Measurements from ENCODE around the gene OAF. TPM values are rescaled to one million over a fixed set of nuclear protein-coding genes. Genes with fewer than 3 reads are reported as not detected.

OAF gene
- total and polyA plus RNA-seq, 2 experiments from 2014 or later, result 1.1 to 3.0 TPM

DNA sequence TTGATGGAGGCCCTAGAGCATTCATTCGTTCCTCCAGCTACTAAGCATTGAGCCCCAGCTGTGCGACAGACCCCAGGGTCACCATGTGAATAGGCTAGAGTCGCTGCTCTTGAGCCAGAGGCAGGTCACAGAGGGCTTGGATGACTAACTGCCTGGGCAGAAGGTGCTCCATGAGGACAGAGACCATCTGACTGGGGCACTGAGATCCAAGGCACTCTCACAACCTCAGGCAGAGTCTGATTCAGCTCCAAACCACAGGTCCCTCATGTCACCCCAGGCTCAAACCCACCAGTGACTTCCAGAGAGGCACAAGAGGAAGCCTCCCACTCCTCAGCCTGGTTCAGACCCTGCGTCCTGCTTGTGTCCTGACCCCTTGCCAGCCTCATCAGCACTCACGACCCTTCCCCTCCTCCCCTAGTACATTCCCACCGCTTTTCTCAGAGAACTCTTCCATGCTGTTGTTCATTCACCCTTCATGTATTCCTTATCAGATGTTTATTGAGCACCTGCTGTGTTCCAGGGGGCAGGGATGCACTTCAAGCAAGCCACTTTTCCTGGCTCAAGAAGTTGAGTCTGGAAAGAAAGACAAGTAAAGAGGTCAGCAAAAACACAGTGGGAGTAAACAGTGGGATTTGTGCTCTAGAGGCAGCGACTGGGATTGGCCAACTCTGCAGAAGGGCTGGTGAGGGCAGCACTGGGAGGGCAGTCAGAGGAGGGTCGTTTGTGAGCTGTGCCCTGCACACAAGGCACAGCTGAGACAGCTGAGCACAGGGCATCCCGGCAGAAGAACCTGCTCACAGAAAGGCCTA lies 9.3 kb downstream of the OAF start:
- Mint-ChIP-seq H3K36me3 (ENCODE audit: low read depth) (no peaks in the 10 kb centered on the region; the same call in 2 of the 3 replicates), H3K27ac (no peak overlapping the region), H3K27me3 (ENCODE audit: insufficient read depth, low read depth, poor library complexity) (peaks cover 33% of the 10 kb centered on the region), H3K9me3 (no peaks in the 10 kb centered on the region), H3K4me3 (no peak overlapping the region), H3K4me1 (peaks cover 32% of the 10 kb centered on the region)
- H3K9me2 ChIP-seq (ENCODE audit: insufficient read depth), result no peaks in the 10 kb centered on the region
- ATAC-seq, result peak; percentile 14
- peaks cover 28% of the 10 kb centered on the region for H3K27me3 ChIP-seq (ENCODE audit: insufficient read depth)
- H3K79me2 ChIP-seq (replicated peaks; ENCODE audit: insufficient read depth), result no peaks in the 10 kb centered on the region
- H3K36me3 ChIP-seq (ENCODE audit: insufficient read depth), result no peaks in the 10 kb centered on the region
- H3F3A ChIP-seq (replicated peaks; ENCODE audit: low read depth), result no peaks in the 10 kb centered on the region
- no peak for DNase-seq (ENCODE audit: low spot score)
- no peak overlapping the region for H3K4me2 ChIP-seq
- no peak overlapping the region for H2AFZ ChIP-seq
- no peak overlapping the region for H3K4me3 ChIP-seq
- TF ChIP-seq POLR2AphosphoS5 (IDR thresholded peaks at IDR 0.05; ENCODE audit: low read depth), result no peak
- TF ChIP-seq STAT1 (IDR thresholded peaks at IDR 0.05; ENCODE audit: unreplicated experiment), result no peak
- TF ChIP-seq, protein P1, sequence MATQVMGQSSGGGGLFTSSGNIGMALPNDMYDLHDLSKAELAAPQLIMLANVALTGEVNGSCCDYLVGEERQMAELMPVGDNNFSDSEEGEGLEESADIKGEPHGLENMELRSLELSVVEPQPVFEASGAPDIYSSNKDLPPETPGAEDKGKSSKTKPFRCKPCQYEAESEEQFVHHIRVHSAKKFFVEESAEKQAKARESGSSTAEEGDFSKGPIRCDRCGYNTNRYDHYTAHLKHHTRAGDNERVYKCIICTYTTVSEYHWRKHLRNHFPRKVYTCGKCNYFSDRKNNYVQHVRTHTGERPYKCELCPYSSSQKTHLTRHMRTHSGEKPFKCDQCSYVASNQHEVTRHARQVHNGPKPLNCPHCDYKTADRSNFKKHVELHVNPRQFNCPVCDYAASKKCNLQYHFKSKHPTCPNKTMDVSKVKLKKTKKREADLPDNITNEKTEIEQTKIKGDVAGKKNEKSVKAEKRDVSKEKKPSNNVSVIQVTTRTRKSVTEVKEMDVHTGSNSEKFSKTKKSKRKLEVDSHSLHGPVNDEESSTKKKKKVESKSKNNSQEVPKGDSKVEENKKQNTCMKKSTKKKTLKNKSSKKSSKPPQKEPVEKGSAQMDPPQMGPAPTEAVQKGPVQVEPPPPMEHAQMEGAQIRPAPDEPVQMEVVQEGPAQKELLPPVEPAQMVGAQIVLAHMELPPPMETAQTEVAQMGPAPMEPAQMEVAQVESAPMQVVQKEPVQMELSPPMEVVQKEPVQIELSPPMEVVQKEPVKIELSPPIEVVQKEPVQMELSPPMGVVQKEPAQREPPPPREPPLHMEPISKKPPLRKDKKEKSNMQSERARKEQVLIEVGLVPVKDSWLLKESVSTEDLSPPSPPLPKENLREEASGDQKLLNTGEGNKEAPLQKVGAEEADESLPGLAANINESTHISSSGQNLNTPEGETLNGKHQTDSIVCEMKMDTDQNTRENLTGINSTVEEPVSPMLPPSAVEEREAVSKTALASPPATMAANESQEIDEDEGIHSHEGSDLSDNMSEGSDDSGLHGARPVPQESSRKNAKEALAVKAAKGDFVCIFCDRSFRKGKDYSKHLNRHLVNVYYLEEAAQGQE (IDR thresholded peaks at IDR 0.05; ENCODE audit: unreplicated experiment), result no peak
- TF ChIP-seq, protein P2, sequence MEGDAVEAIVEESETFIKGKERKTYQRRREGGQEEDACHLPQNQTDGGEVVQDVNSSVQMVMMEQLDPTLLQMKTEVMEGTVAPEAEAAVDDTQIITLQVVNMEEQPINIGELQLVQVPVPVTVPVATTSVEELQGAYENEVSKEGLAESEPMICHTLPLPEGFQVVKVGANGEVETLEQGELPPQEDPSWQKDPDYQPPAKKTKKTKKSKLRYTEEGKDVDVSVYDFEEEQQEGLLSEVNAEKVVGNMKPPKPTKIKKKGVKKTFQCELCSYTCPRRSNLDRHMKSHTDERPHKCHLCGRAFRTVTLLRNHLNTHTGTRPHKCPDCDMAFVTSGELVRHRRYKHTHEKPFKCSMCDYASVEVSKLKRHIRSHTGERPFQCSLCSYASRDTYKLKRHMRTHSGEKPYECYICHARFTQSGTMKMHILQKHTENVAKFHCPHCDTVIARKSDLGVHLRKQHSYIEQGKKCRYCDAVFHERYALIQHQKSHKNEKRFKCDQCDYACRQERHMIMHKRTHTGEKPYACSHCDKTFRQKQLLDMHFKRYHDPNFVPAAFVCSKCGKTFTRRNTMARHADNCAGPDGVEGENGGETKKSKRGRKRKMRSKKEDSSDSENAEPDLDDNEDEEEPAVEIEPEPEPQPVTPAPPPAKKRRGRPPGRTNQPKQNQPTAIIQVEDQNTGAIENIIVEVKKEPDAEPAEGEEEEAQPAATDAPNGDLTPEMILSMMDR (conservative IDR thresholded peaks at IDR 0.05; ENCODE audit: low read depth in 2 of 2), result no peak
- no peak for TF ChIP-seq ZNF331 (CRISPR knock-in tag; IDR thresholded peaks at IDR 0.05; ENCODE audit: low read depth)
- TF ChIP-seq, protein P3, sequence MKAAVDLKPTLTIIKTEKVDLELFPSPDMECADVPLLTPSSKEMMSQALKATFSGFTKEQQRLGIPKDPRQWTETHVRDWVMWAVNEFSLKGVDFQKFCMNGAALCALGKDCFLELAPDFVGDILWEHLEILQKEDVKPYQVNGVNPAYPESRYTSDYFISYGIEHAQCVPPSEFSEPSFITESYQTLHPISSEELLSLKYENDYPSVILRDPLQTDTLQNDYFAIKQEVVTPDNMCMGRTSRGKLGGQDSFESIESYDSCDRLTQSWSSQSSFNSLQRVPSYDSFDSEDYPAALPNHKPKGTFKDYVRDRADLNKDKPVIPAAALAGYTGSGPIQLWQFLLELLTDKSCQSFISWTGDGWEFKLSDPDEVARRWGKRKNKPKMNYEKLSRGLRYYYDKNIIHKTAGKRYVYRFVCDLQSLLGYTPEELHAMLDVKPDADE (IDR thresholded peaks at IDR 0.05), result no peak
- 0 out of 2 replicates have a peak, but pooled peaks cover 4% of the 10 kb centered on the region for H3K4me1 ChIP-seq (ENCODE audit: insufficient read depth)
- no peak overlapping the region for H3K27ac ChIP-seq (ENCODE audit: low read depth)
- no peaks in the 10 kb centered on the region for H4K20me1 ChIP-seq (replicated peaks; ENCODE audit: insufficient read depth)

DNA sequence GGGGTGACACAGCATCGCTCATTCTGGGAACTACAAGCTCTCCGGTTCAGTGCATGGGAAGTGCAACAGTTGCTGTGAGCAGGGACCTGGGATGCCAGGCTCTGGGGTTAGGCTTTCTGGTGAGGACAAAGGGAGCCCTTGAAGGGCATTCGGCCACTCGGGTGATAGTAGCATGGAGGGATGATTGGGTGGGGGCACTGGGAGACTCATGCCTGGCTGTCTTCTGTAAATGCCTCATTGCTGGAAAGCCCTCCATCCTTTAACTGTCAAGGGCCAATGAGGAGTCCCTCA lies 9.9 kb downstream of the OAF start:
- Mint-ChIP-seq H3K27ac (no peak overlapping the region), H3K4me1 (peaks cover 38% of the 10 kb centered on the region), H3K4me3 (no peak overlapping the region), H3K36me3 (ENCODE audit: low read depth) (no peaks in the 10 kb centered on the region; the same call in 2 of the 3 replicates), H3K27me3 (ENCODE audit: insufficient read depth, low read depth, poor library complexity) (peaks cover 27% of the 10 kb centered on the region), H3K9me3 (no peaks in the 10 kb centered on the region)
- TF ChIP-seq, protein P1 (IDR thresholded peaks at IDR 0.05; ENCODE audit: unreplicated experiment), result no peak
- 0 out of 2 replicates have a peak, but pooled peaks cover 4% of the 10 kb centered on the region for H3K4me1 ChIP-seq (ENCODE audit: insufficient read depth)
- H3F3A ChIP-seq (replicated peaks; ENCODE audit: low read depth), result no peaks in the 10 kb centered on the region
- H4K20me1 ChIP-seq (replicated peaks; ENCODE audit: insufficient read depth), result no peaks in the 10 kb centered on the region
- no peak for DNase-seq (ENCODE audit: low spot score)
- H3K4me3 ChIP-seq, result no peak overlapping the region
- ATAC-seq, result no peak
- no peaks in the 10 kb centered on the region for H3K9me2 ChIP-seq (ENCODE audit: insufficient read depth)
- H3K27me3 ChIP-seq (ENCODE audit: insufficient read depth), result peaks cover 22% of the 10 kb centered on the region; the same call in 1 of the 2 replicates
- no peak overlapping the region for H3K4me2 ChIP-seq
- no peaks in the 10 kb centered on the region for H3K36me3 ChIP-seq (ENCODE audit: insufficient read depth)
- no peak overlapping the region for H2AFZ ChIP-seq
- H3K79me2 ChIP-seq (replicated peaks; ENCODE audit: insufficient read depth), result no peaks in the 10 kb centered on the region
- H3K27ac ChIP-seq (ENCODE audit: low read depth), result no peak overlapping the region

Measured in GM23338 (cell line).